MCF 10A (cell line): ENCODE measurements around the gene S100Z. TPM values are rescaled to one million over a fixed set of nuclear protein-coding genes. Genes with fewer than 3 reads are reported as not detected.
"Not testable (repeated sequence)": the region's sequence is repeated elsewhere in the genome, so short reads cannot be mapped to it uniquely, and the experiment has no call there.

Experiments used
- BruUV-seq: library from RNA; stranded (reverse); fragments of 400-500 nt; replicated peaks from 2 replicates; lab custom pipeline; 2021; lab: Mats Ljungman, UMichigan
- CTCF ChIA-PET: fragments of 300-600 bp; sonication (Branson Sonifier 250); formaldehyde crosslinking; extraction: SDS; loops from one replicate; lab custom pipeline; 2021; ENCODE audit warnings: antibody characterized with exemption, inconsistent platforms; lab: Yijun Ruan, JAX
- POLR2A ChIA-PET: fragments of 300-600, 350-650 bp; sonication (Branson Sonifier 250); formaldehyde crosslinking; extraction: SDS; loops from one replicate; lab custom pipeline; 2020; ENCODE audit warnings: antibody characterized with exemption, inconsistent platforms; lab: Yijun Ruan, JAX
- DNase-seq: peaks from one replicate; pipeline ENCODE4 v3.0.0-alpha.2; 2018; ENCODE audit not compliant: unreplicated experiment
- H3K27ac Mint-ChIP-seq: one replicate; pipeline ENCODE4 v1.8.0; 2022; ENCODE audit warnings: mild to moderate bottlenecking, low read depth, mixed read lengths; ENCODE audit not compliant: unreplicated experiment
- H3K27me3 Mint-ChIP-seq: one replicate; pipeline ENCODE4 v1.8.0; 2022; ENCODE audit warnings: mixed read lengths; ENCODE audit not compliant: insufficient read depth, unreplicated experiment
- H3K36me3 Mint-ChIP-seq: one replicate; pipeline ENCODE4 v1.8.0; 2022; ENCODE audit warnings: mild to moderate bottlenecking, moderate library complexity, mixed read lengths; ENCODE audit not compliant: insufficient read depth, unreplicated experiment
- H3K4me1 Mint-ChIP-seq: one replicate; pipeline ENCODE4 v1.8.0; 2022; ENCODE audit warnings: mixed read lengths; ENCODE audit not compliant: insufficient read depth, unreplicated experiment
- H3K4me3 Mint-ChIP-seq: one replicate; pipeline ENCODE4 v1.8.0; 2022; ENCODE audit warnings: mild to moderate bottlenecking, moderate library complexity, mixed read lengths; ENCODE audit not compliant: unreplicated experiment
- H3K9me3 Mint-ChIP-seq: one replicate; pipeline ENCODE4 v1.8.0; 2022; ENCODE audit warnings: mixed read lengths; ENCODE audit not compliant: unreplicated experiment
- intact Hi-C: fragments of 100-400 bp; cut with micrococcal nuclease; formaldehyde crosslinking; loops from 2 replicates; pipeline ENCODE4 v1.14.1; 2022
- total RNA-seq: library from RNA; stranded (reverse); gene quantifications from 2 replicates; pipeline ENCODE4 v1.2.3, GENCODE V29; 2022
- TF ChIP-seq, protein P1 (sequence below): fragments of 200-600 bp; IDR thresholded peaks from one replicate; pipeline ENCODE4 v1.8.0; 2022; ENCODE audit warnings: antibody characterized with exemption, mild to moderate bottlenecking; ENCODE audit not compliant: unreplicated experiment

Gene S100Z
- total RNA-seq, 1 experiment from 2014 or later: not detected

DNA sequence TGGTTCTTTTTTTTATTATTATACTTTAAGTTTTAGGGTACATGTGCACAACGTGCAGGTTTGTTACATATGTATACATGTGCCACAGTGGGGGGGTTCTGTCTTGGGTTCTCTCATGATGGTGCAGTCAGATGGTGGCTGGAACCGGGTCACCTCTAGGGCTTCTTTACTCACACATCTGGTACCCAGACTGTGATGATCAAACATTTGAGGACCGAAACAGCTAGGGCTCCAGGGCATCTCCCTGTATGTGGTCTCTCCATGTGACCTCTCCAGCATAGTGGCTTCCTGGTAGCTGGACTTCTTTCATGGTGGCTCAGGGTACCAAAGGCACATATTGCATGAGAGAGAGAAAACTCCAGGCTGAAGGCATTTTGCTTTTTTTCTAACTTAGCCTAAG is 93.2 kb downstream of the S100Z start:
- Mint-ChIP-seq H3K27me3 (no peaks in the 10 kb centered on the region), H3K27ac (no peak overlapping the region), H3K4me3 (no peak overlapping the region), H3K4me1 (peaks cover 7% of the 10 kb centered on the region), H3K9me3 (no peaks in the 10 kb centered on the region), H3K36me3 (no peaks in the 10 kb centered on the region)
- ChIA-PET CTCF (no interaction called here), POLR2A (no interaction called here)
- BruUV-seq: no TSS peak
- no peak for DNase-seq
- TF ChIP-seq, protein P1, sequence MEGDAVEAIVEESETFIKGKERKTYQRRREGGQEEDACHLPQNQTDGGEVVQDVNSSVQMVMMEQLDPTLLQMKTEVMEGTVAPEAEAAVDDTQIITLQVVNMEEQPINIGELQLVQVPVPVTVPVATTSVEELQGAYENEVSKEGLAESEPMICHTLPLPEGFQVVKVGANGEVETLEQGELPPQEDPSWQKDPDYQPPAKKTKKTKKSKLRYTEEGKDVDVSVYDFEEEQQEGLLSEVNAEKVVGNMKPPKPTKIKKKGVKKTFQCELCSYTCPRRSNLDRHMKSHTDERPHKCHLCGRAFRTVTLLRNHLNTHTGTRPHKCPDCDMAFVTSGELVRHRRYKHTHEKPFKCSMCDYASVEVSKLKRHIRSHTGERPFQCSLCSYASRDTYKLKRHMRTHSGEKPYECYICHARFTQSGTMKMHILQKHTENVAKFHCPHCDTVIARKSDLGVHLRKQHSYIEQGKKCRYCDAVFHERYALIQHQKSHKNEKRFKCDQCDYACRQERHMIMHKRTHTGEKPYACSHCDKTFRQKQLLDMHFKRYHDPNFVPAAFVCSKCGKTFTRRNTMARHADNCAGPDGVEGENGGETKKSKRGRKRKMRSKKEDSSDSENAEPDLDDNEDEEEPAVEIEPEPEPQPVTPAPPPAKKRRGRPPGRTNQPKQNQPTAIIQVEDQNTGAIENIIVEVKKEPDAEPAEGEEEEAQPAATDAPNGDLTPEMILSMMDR: no peak
- intact Hi-C loops: no loop called here

DNA sequence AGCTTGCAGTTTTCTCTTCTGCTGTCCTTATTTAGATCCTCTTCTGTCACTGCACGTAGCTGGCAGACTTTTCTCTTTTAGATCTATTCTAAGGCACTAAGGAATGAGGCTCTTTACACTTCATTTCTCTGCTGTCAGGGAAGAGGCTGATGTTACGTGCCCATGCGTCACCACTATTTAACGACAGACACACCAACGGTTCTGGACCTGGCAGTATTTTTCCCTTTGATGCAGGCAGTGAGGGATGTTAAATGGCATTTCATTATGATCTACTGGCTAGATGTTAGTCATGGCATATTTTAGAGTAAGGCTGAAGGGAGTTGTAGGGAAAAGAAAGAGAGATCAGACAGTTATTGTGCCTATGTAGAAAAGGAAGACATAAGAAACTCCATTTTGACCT is 94.8 kb downstream of the S100Z start:
- H3K9me3 Mint-ChIP-seq: no peaks in the 10 kb centered on the region
- ChIA-PET CTCF (interaction anchor here (0.6 kb wide), 1 partner anchor 279 kb away, joined by 3 read pairs; no protein-coding TSS in a partner anchor), POLR2A (interaction anchor here (0.5 kb wide), 1 partner anchor 32 kb away, joined by 3 read pairs; no protein-coding TSS in a partner anchor)
- no peak overlapping the region for H3K27ac Mint-ChIP-seq
- H3K4me3 Mint-ChIP-seq: no peak overlapping the region
- no peaks in the 10 kb centered on the region for H3K27me3 Mint-ChIP-seq
- peaks cover 7% of the 10 kb centered on the region for H3K4me1 Mint-ChIP-seq
- no TSS peak for BruUV-seq
- H3K36me3 Mint-ChIP-seq: no peaks in the 10 kb centered on the region
- intact Hi-C loops: no loop called here
- no peak for DNase-seq
- TF ChIP-seq, protein P1: no peak

- POLR2A ChIA-PET, BruUV-seq, CTCF ChIA-PET: not testable (repeated sequence)
Measured at GRCh38 chr5:76945238-76945637, 95.4 kb downstream of the S100Z start.

DNA sequence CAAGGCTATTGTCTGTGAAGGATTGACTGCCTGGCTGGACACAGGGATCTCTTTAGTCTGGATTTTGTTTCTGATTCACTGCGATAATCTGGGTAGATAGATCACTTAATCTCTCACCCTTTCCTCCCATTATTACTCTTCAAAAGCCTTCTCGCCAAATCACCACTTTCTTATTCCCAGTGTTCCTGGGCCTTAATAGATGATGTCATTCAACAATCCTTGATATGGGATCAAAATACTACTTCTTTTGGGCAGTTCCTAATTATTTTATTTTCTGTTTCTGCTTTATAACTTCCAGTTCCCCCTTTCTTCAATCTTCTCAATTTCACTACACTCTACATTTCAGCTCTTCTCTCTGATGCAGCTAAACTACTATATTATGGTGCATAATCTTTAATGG is 96.3 kb downstream of the S100Z start:
- Mint-ChIP-seq H3K9me3 (no peaks in the 10 kb centered on the region), H3K27ac (no peak overlapping the region), H3K36me3 (no peaks in the 10 kb centered on the region), H3K4me1 (peaks cover 7% of the 10 kb centered on the region), H3K4me3 (no peak overlapping the region), H3K27me3 (no peaks in the 10 kb centered on the region)
- intact Hi-C loops: no loop called here
- ChIA-PET CTCF (interaction anchor here (0.5 to 0.8 kb wide), 3 partner anchors 12 to 635 kb away, joined by 3 to 6 read pairs (median 3); no protein-coding TSS in a partner anchor), POLR2A (no interaction called here)
- BruUV-seq: no TSS peak
- TF ChIP-seq, protein P1: no peak
- DNase-seq: no peak

More at GRCh38 chr5:76945238-76945637, 95.4 kb downstream of the S100Z start:
- H3K27ac Mint-ChIP-seq, DNase-seq, intact Hi-C loops, H3K27me3 Mint-ChIP-seq, H3K9me3 Mint-ChIP-seq, H3K4me1 Mint-ChIP-seq, H3K4me3 Mint-ChIP-seq, H3K36me3 Mint-ChIP-seq: not testable (repeated sequence)
